COLO829 (cell line): Measurements from ENCODE around the gene KRTAP5-2.
"Not testable (repeated sequence)": the region's sequence is repeated elsewhere in the genome, so short reads cannot be mapped to it uniquely, and the experiment has no call there.

Source experiments
- DNase-seq: peaks from one replicate; pipeline ENCODE4 v3.0.0; 2012; ENCODE audit warnings: low spot score

The KRTAP5-2 gene

DNA sequence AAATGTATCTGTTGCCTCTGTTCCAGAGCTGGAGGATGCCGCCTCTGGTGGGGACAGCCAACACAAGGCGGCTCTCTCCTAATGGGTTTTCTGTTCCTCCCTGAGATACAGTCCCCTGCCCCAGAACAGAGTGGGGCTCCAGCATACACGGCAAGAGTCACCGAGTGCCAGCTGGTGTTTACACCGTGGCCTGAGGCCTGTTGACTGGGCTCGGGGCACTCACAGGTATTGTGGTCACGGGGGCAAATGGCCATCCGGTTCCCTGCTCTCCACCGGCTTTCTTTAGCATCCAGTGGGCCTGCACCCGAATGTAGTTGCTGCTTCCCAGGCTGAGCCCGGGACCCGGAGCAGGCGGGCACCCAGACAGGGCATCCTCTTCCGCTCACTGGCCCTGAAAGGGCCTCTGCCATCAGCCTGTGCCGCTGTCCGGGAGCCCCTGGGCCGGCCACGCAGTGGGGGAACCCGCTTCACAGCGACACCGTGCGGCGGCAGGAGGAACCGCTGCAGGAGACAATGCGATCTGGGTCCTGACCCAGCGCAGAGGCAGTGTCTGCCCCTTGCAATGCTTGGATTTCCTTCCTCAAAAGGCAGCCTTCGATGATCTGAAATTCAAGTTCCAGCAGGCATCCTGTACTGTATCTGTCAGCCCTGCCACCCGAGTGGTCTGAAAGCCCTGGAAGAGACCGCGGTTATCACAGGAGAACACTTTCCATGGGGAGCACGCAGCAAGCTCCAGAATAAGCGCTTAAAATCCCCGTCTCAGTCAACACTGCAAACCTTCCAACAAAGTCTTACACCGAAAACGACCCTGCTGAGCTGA is 30.6 kb upstream of the KRTAP5-2 start:
- peak; percentile 52 for DNase-seq

- DNase-seq: no peak
Observed at GRCh38 chr11:1625541-1625940, 27.4 kb upstream of the KRTAP5-2 start.

DNA sequence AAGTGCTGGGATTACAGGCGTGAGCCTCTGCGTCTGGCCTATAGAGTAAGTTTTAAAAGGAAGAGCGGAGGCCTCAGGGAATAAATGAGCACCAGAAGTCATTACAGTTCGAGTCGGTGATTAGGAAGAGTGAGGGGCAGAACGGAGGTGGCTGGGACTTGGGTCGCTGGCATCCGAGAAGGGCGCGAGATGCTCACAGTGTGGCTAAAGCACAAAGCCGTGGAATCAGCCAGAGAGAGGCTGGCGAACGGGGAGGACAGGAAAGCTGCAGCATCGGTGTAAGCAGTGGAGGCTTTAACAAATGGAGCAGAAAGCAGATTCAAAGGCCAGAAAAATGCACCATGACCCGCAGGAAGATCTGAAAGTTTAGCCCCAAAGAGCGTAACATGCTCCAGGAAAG is 26.5 kb upstream of the KRTAP5-2 start:
- DNase-seq: no peak

- DNase-seq: no peak
Observed at GRCh38 chr11:1623716-1624115, 25.6 kb upstream of the KRTAP5-2 start.

DNA sequence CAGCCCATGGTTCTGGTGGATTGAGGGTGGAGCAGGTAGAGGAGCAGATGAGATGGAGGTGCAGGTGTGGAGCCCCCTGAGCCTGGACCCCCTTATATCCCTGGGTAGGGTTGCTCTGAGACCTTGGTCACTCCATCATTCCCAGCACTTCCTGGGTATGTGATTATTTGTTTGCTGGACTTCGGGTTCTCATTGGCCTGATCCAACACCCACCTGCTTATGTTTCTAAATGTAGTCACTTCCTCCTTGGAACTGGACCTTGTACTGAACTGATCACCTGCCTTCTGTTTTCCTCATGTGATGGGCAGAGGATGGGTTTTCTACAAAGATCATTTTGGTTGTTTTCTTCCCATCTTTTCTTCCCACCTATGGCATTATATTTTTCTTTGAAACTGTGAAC is 24.0 kb upstream of the KRTAP5-2 start, which contains the start of gene KRTAP5-4:
Gene KRTAP5-4 (minus strand): TSS at position 53 of the 400 bp plus-strand sequence. CDS start 45 bp downstream, at position 8.
- DNase-seq: no peak

DNA sequence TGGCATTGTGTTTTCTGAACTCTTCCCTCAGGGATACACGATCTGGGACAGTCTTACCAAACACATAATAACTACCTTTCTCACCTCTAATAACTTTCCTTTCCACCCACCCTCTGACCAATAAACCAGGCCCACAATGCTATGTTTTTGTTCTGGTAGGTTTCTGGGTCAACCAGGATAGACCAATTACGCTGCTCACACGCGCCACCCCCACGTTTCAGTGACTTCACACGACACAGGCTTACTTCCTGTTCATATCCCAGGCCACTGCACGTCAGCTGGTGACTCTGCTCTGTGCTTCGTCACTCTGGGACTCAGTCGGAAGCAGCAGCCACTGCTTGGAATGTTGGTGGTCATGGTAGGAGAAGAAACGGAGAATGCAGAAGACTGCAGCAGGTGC is 21.4 kb upstream of the KRTAP5-2 start:
- no peak for DNase-seq

GRCh38 chr11:1618231-1618630 is 20.1 kb upstream of the KRTAP5-2 start:
- no peak for DNase-seq

GRCh38 chr11:1608363-1608762 is 10.3 kb upstream of the KRTAP5-2 start, which contains the start of gene KRTAP5-3:
KRTAP5-3 (minus strand) TSS chr11:1608463; CDS start chr11:1608385, 78 bp downstream.
- no peak for DNase-seq

DNA sequence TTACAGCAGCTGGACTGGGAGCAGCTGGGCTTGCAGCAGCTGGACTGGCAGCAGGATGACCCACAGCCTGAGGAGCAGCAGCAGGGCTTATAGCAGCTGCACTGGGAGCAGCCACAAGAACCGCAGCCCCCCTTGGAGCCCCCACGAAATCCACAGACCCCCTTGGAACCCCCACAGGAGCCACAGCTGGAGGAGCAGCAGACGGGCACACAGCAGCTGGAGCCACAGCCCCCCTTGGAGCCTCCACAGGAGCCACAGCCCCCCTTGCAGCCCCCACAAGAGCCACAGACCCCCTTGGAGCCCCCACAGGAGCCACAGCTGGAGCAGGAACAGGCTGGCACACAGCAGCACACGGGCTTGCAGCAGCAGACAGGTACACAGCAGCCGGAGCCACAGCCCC is 9.8 kb upstream of the KRTAP5-2 start:
- DNase-seq: not testable (repeated sequence)

GRCh38 chr11:1607156-1607845 is 9.2 kb upstream of the KRTAP5-2 start:
- not testable (repeated sequence) for DNase-seq

DNA sequence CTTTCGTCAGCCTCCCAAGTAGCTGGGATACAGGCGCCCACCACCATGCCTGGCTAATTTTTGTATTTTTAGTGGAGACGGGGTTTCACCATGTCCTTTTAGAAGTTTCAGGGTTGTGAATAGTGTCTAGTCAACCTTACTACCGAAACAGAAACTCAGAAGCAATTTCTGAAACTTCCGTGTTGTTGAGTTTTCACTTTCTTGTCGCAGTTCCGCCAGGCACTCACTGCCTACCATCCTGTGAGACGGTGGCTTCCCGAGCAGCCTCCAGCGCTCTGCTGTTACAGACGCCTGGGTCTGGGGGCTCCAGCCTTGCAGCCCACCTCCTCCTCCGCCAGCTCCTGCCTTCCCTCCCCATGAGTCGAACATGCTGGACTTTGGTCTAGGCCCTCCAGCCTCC is 7.8 kb upstream of the KRTAP5-2 start:
- not testable (repeated sequence) for DNase-seq

DNA sequence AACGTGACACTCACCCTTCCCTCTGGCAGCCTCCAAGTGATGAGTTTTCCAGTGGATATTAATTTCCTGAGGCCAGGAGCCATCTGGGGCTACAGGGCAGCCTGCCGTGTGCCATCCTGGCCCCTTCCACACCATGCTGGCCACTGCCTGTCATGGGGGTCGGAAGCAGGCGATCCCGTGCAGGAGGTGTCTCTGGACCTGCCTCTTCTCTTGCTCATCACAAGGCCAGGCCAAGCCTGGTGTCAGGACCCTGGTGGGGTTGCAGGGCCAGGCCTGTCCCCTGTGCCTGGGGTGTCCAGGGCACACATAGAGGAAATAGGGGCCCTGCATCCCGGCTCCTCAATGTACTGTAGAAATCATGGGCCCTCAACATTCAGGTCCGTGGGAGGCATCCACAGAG is 6.6 kb upstream of the KRTAP5-2 start:
- DNase-seq: no peak

- DNase-seq: no peak
Observed at GRCh38 chr11:1604181-1604580, 6.1 kb upstream of the KRTAP5-2 start.

DNA sequence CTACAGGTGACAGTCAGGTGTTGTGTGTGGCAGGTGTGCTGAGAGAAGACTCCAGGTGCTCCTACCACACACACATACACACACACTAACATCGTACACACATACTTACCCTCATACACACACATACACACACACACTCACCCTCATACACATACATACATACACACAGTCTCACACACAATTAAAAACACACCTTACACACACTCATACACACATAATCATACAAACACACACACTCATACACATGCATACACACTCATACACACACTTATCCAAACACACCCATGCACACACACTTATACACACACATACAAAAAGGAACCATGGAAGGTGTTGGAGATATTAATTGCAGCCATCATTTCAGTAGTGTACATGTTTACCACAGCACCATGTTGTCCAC is 5.5 kb upstream of the KRTAP5-2 start:
- no peak for DNase-seq

DNA sequence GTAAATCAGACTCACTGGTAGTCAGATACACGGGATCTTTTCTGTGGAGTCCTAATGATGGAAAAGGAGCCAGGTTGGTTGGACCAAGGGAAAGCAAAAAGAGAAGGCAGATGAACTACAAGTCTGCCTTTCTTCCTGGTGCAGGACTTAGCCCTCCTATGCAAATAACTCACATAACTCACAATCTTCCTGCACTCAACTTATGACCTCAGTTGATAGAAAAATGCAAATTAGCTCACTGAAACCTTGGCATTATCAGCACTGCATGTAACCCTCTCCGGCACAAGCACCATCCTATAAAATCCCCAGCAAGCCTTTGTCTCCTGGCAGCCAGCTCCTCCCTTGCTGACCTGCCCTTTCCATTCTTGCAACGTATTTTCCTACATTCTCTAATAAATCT is 3.6 kb upstream of the KRTAP5-2 start:
- not testable (repeated sequence) for DNase-seq

- no peak for DNase-seq
Observed at GRCh38 chr11:1600626-1601025, 2.5 kb upstream of the KRTAP5-2 start.

DNA sequence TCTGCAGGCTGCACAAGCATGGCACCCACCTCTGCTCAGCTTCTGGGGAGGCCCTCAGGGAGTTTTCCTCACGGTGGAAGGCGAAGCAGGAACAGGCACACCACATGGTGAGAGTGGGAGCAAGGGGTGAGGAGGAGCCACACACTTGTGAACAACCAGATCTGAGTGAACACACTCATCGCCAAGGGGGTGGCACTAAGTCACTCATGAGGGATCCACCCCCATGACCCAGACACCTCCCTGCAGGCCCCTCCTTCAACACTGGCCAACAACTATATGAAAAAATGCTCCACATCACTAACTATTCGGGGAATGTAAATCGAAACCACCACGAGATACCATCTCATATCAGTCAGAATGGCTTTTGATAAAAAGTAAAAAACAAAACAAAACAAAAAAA is 722 bp upstream of the KRTAP5-2 start:
- no peak for DNase-seq

DNA sequence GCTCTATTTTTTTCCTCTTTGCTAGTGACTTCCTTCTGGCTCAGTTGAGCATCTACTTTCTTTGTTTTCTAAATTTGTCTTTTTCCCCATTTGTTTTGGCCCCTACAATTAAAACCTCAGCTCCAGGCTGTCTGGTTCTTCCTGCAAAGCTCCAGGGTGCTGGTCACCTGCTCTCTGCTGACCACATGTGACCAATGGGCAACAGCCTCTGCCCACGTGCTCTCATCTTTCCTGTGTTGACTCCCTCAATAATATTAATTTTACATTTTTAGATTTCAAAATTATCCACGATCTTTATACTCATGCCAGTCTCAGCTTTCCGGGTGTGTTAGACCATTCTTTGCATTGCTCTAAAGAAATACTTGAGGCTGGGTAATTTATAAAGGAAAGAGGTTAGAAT is 312 bp upstream of the KRTAP5-2 start:
- DNase-seq: not testable (repeated sequence)

DNA sequence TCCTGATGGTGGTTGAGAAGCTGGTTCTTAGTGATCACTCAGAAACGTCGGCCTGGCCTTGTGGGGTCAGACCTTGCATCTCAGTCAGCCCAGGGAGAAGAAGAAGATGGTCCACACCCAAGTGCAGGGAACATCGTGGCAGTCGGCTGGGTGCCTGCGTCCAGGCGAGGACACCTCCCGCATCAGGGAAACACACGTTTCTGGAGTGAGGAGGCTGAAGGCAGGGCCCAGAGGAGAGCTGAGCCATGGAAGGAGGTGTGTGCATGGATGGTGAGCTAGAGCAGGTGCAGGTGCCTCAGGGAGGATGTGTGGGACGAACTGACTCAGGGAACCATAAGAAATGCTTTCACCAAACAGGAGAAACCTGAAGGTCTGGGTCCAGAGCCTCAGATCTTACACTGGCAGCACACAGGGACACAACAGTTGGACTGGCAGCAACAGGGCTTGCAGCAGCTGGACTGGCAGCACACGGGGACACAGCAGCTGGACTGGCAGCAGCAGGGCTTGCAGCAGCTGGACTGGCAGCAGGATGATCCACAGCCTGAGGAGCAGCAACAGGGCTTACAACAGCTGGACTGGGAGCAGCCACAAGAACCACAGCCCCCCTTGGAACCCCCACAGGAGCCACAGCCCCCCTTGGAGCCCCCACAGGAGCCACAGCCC is 632 bp downstream of the KRTAP5-2 start:
- DNase-seq: no peak

GRCh38 chr11:1596576-1597121 is 1.4 kb downstream of the KRTAP5-2 start:
- DNase-seq: not testable (repeated sequence)

- not testable (repeated sequence) for DNase-seq
Observed at GRCh38 chr11:1595994-1596575, 2.0 kb downstream of the KRTAP5-2 start.

DNA sequence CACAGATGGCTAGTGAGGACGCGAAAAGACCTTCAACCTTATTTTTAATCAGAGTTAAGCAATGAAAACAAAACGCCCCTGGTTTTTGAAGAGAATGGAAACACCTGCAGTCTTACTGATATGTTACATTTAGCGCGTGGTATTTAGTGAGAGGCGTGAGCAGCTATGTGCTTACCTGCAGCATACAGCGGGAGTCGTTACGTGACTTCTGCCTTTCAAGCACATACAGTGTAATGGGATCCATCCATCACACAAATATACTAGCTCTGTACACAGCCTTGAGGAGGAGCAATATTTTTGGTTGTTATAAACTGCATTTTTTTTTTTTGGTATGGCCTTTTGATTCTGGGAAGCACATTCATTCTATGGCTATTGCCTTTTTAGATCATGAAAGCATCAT is 5.5 kb downstream of the KRTAP5-2 start:
- DNase-seq: no peak
